ENCODE measurements around the gene WNT8B. TPM values are rescaled to one million over a fixed set of nuclear protein-coding genes. Genes with fewer than 3 reads are reported as not detected.
A peak's percentile ranks its signal among the peaks of the same experiment; 100 is the strongest.

WNT8B gene
- polyA plus RNA-seq, 6 donors from 2014 or later = 0.17 TPM; not detected in 5

DNA sequence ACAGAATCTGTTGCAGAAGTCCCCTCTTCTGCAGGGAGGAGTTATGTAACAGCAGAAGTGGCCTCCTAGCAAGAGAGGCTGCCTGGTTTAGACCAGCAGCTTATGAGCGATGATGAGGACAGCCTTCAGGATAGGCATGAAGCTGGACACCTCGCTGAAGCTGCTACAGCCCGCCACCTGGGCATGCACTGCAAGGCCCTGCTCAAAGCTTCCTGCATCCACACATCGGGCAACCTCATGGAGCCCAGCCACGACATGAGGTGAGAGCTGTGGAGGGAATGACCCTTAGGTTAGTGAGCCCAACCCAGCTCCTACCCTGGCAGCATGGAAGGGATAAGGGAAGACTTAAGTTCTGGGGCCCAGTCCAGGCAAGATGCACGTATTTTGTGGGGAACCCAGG, 24.7 kb downstream of the WNT8B start:
- Mint-ChIP-seq H3K27ac (no peak overlapping the region), H3K27me3 (peaks cover 0 to 11% (median 6%) of the 10 kb centered on the region in 3 donors), H3K36me3 (peaks cover 23 to 27% of the 10 kb centered on the region in 2 donors), H3K4me1 (peaks cover 6 to 8% (median 7%) of the 10 kb centered on the region in 3 donors), H3K9me3 (no peaks in the 10 kb centered on the region), H3K4me3 (no peak overlapping the region)
- no peak for ATAC-seq (ENCODE audit: low read depth in 2 of 2)
- no peak for DNase-seq

DNA sequence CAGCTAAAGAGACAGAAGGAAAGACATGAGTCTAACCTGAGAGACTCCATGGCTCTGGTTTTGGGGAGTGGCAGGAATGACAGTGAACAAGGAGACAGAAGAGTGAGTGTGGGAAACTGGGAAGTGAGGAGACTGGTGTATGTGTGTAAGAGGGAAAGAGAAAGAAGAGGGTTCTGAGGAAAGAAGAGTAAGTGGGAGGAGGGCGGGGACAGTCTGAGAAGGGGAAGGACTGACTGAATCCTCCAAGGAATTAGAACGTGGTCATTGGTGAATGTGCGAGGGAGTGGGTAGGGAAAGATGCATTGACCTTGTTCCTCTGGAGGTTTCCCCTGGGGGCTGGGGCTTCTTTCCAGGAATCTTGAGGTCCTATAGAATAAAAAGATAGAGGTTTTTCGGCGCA, 26.6 kb downstream of the WNT8B start:
- Mint-ChIP-seq H3K9me3 (no peaks in the 10 kb centered on the region), H3K27ac (peak overlapping the region in 1 of 6 donors; percentile 37), H3K4me1 (no peaks in the 10 kb centered on the region), H3K27me3 (no peaks in the 10 kb centered on the region), H3K36me3 (peaks cover 28 to 36% of the 10 kb centered on the region in 2 donors), H3K4me3 (no peak overlapping the region)
- ATAC-seq (ENCODE audit: low read depth in 2 of 2) (no peak), DNase-seq (no peak)

DNA sequence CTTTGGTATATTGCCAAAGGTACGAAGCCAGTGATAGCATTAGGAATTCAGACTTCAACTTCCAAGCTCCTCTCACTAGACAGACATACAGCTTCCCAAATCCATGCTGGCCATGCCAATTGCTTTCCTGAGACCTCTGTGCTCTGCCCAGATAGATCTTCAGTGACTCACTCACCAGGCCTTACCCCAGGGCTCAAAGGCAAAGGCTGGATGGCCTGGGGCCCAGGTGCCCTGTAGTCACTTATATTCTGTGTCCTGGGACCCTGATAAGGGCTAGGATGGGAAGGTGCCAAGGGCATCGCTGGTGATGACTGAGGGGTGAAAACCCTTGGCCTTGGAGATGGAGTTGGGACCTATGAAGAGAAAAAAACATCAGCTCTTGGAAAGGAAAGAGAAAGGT, 27.7 kb downstream of the WNT8B start:
- H3K9me3 Mint-ChIP-seq = no peaks in the 10 kb centered on the region
- no peak overlapping the region for H3K27ac Mint-ChIP-seq
- H3K27me3 Mint-ChIP-seq = no peaks in the 10 kb centered on the region
- no peaks in the 10 kb centered on the region for H3K4me1 Mint-ChIP-seq
- no peak for ATAC-seq (ENCODE audit: low read depth in 2 of 2)
- H3K36me3 Mint-ChIP-seq = peaks cover 28 to 38% of the 10 kb centered on the region in 2 donors
- DNase-seq = no peak
- H3K4me3 Mint-ChIP-seq = no peak overlapping the region

DNA sequence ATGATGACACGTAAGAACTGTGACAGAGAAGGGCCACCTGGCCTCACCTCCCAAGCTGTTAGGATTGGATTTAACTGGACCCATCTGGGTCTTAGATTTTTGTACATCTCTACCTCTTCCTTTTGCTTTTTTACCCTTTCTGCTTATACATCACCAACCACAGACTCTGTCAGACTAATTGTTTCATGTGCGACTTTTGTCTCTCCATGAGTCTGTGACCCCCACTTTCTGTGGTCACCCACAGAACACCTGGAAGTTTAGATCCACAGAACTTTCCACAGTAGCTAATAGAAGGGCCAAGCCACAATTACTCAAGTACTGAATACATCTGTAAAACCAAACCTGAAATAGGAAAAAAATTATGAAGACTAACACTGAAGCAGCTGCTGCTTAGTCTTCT, 33.8 kb downstream of the WNT8B start:
- Mint-ChIP-seq H3K4me1 (no peaks in the 10 kb centered on the region), H3K4me3 (no peak overlapping the region), H3K9me3 (no peaks in the 10 kb centered on the region), H3K27me3 (no peaks in the 10 kb centered on the region), H3K27ac (no peak overlapping the region), H3K36me3 (peaks cover 21 to 32% of the 10 kb centered on the region in 2 donors)
- DNase-seq = no peak
- no peak for ATAC-seq (ENCODE audit: low read depth in 2 of 2)

DNA sequence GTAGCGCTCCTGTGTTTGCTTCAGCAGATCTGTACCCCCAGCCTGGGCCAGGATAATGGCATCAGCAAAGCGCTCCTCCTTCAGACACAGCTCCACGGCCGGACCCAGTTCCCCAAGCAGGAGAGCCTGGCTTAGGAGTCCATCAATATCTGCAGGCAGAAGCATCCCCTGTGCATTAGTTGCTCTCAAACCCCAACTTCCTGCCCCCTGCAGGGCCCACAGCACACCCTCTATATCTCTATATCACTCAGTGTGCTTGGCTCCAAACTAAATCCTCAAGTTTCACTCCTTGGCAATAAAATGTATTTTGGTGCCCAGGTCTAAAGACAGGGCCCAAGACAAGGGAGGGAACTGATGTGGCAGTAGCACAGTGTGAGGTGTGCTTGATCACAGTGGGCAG, 35.2 kb downstream of the WNT8B start:
- no peaks in the 10 kb centered on the region for H3K4me1 Mint-ChIP-seq
- peaks cover 24 to 36% of the 10 kb centered on the region in 2 donors for H3K36me3 Mint-ChIP-seq
- no peak overlapping the region for H3K27ac Mint-ChIP-seq
- H3K27me3 Mint-ChIP-seq = no peaks in the 10 kb centered on the region
- ATAC-seq (ENCODE audit: low read depth in 2 of 2) (no peak), DNase-seq (no peak)
- no peak overlapping the region for H3K4me3 Mint-ChIP-seq
- H3K9me3 Mint-ChIP-seq = no peaks in the 10 kb centered on the region

DNA sequence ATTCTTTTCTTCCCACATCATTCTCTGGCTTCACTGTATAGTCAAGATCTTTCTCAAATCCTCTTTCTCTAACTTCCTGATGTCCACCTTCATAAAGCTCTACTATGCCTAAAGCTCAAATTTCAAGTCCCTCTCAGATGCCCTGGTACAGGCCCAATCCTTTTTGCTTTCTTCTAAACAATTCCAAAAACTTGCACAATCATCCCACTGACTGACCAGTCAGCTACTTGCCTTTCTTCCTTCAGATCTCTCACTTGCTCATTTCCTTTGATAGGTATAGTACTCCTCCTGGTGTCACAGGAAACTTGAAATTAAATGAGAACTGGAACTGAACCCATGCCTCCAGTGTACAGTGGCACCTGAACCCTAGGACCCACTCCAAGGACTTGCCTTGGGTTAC, 38.6 kb downstream of the WNT8B start:
- Mint-ChIP-seq H3K4me1 (no peaks in the 10 kb centered on the region), H3K27ac (no peak overlapping the region), H3K9me3 (peaks cover 0 to 1% (median 0%) of the 10 kb centered on the region in 7 donors), H3K4me3 (no peak overlapping the region), H3K27me3 (no peaks in the 10 kb centered on the region), H3K36me3 (peaks cover 25 to 41% of the 10 kb centered on the region in 2 donors)
- ATAC-seq (ENCODE audit: low read depth in 2 of 2) (no peak), DNase-seq (no peak)

DNA sequence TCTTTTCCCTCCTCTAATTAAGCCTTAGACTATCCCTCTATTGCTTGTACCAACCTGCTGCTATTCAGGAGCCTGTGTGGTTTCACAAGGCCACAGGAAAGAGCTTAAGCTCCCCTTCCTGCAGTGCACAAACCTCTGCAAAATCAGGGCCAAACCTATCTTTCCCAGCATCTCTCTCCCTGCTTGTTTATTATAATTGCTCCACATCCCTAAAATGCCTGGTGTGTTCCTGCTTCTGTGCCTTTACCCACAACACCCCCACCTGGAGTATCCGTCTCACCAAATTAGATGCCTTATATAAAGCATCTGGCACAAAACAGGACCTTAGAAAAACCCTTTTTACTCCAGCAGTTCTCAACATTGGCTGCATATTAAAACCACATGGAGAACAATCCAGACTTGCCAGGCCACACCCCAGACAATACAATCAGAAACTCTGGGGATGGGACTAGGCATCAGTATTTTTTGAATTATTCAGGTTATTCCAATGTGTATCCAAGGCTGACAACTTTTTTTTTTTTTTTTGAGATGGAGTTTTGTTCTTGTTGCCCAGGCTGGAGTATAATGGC, 40.2 kb downstream of the WNT8B start:
- Mint-ChIP-seq H3K27ac (peak overlapping the region in 1 of 6 donors; percentile 48), H3K36me3 (peaks cover 31 to 33% of the 10 kb centered on the region in 2 donors)

DNA sequence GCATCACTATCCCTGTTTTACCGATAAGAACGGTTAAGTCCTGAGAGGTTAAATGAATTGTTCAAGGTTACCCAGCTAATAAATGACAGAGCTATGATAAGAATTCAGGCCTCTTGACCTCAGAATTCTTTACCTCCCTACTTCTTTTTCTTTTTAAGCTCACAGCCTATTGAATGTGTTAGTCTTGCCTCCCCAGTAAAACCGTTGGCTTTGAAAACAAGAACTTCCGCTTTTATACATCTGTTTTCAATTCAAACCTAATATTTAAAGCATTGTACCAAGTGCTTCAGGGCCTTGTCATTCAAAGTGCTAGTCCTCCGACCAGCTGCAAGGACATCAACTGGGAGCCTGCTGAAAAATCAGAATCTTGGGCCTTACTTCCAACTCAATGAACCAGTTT, 41.3 kb downstream of the WNT8B start:
- Mint-ChIP-seq H3K4me1 (no peaks in the 10 kb centered on the region), H3K4me3 (no peak overlapping the region), H3K9me3 (peaks cover 0 to 1% (median 0%) of the 10 kb centered on the region in 7 donors), H3K27me3 (no peaks in the 10 kb centered on the region), H3K36me3 (peaks cover 30 to 37% of the 10 kb centered on the region in 2 donors), H3K27ac (no peak overlapping the region)
- DNase-seq = no peak
- ATAC-seq (ENCODE audit: low read depth in 2 of 2) = no peak

More for the DNA sequence above, 40.2 kb downstream of the WNT8B start:
- H3K4me3 Mint-ChIP-seq = no peak overlapping the region
- DNase-seq (no peak), ATAC-seq (ENCODE audit: low read depth in 2 of 2) (no peak)
- H3K4me1 Mint-ChIP-seq = no peaks in the 10 kb centered on the region
- peaks cover 0 to 1% (median 0%) of the 10 kb centered on the region in 7 donors for H3K9me3 Mint-ChIP-seq
- no peaks in the 10 kb centered on the region for H3K27me3 Mint-ChIP-seq

DNA sequence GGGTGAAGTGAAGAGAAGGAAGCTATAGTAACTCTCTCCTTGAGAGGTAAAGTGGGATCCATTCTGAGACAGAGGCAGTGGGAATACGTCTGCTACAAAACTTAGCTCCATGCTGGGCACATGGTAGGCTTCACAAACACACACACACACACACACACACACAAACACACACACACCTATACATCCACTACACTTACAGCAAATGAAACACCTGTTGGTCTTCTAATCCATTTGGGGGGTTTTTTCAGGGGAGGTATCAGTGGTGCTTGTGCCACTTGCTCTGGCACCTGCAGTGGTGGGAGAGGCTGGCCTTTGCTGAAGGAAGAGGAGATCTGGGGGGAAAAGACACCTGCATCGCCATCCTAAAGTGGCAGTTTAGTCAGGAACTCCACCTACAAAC, 42.4 kb downstream of the WNT8B start:
- H3K36me3 Mint-ChIP-seq = peaks cover 22 to 30% of the 10 kb centered on the region in 2 donors
- ATAC-seq (ENCODE audit: low read depth in 2 of 2) (no peak), DNase-seq (no peak)
- H3K9me3 Mint-ChIP-seq = peaks cover 0 to 1% (median 0%) of the 10 kb centered on the region in 7 donors
- H3K27me3 Mint-ChIP-seq = no peaks in the 10 kb centered on the region
- no peak overlapping the region for H3K4me3 Mint-ChIP-seq
- no peaks in the 10 kb centered on the region for H3K4me1 Mint-ChIP-seq
- H3K27ac Mint-ChIP-seq = no peak overlapping the region

DNA sequence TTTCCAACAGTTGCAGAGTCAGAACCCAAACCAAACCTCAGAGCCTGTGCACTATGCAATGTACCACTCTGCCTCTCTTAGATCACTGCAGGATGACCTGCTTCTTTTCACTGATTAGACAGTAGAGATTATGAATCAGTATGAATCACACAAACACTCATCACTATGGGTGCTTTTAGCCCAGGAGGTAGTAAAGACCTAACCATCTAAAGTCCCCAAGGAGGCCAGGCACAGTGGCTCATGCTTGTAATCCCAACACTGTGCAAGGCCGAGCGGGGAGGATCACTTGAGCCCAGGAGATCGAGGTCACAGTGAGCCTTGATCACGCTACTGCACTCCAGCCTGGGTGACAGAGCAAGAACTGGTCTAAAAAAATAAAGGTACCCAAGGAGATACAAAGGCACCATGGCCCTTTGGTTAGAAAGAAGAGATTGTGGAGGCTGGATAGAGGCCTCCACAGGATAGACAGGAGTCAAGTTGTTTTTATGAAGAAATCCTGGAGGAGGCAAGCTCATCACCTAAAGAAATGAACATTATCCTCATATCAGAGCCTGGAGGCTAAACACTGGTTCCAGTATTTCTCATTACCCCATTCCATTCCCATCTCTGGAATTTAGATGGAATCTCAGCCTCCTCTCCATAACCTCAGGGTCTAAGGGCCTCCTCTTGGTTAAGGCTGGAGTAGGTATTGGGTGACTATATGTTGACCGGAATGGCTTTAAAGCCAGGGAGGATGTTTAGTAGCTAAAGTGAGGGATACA, 44.0 kb downstream of the WNT8B start:
- no peaks in the 10 kb centered on the region for H3K27me3 Mint-ChIP-seq
- no peaks in the 10 kb centered on the region for H3K4me1 Mint-ChIP-seq
- no peak for DNase-seq
- peaks cover 0 to 1% (median 0%) of the 10 kb centered on the region in 7 donors for H3K9me3 Mint-ChIP-seq
- peaks cover 13 to 23% of the 10 kb centered on the region in 2 donors for H3K36me3 Mint-ChIP-seq
- ATAC-seq (ENCODE audit: low read depth in 2 of 2) = no peak
- H3K4me3 Mint-ChIP-seq = no peak overlapping the region
- no peak overlapping the region for H3K27ac Mint-ChIP-seq

DNA sequence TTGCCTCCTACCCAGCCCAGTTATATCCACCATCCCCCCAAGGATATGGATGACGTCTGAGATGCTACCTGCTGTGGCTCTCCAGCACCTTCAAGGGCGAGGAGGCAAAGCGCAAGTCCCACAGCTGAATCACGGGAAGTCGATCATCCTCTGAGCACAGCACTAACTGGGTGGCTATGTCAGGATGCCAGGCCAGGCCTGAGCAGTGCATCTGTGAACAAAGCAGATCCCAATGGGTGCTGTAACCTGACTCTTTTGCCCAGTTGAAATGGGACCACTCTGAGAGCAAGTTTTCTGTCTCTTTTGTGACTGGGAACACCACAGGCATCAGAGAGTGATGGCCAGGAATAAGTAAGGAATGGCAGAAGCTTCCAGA, 44.5 kb downstream of the WNT8B start:
- Mint-ChIP-seq H3K4me1 (no peaks in the 10 kb centered on the region), H3K36me3 (peaks cover 11 to 22% of the 10 kb centered on the region in 2 donors)
- no peak for DNase-seq

DNA sequence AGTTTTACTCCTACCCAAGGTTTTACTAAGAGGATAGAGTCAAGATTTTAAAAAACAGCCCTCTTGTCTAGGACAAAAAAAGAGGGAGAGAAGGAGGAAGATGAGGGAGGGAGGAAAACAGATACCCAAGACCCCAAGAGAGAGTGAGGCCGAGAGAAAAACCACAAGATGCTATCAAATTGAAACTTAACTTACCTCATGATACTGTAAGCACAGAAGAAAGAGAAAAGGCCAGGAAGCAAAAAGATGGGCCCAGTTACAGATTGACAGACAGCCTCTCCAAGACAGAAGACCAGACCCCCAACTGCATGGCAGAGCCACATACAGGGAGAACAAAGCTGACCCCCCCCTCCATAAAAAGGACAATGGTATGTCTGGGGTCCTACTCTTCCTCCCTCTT, 45.5 kb downstream of the WNT8B start:
- Mint-ChIP-seq H3K27ac (peak overlapping the region in 1 of 6 donors; percentile 74), H3K9me3 (peaks cover 0 to 1% (median 0%) of the 10 kb centered on the region in 7 donors), H3K4me3 (no peak overlapping the region), H3K27me3 (no peaks in the 10 kb centered on the region), H3K36me3 (peaks cover 11 to 25% of the 10 kb centered on the region in 2 donors), H3K4me1 (no peaks in the 10 kb centered on the region)
- no peak for ATAC-seq (ENCODE audit: low read depth in 2 of 2)
- DNase-seq = no peak

More for the DNA sequence above, 44.5 kb downstream of the WNT8B start:
- Mint-ChIP-seq H3K27me3 (no peaks in the 10 kb centered on the region), H3K27ac (no peak overlapping the region), H3K4me3 (no peak overlapping the region), H3K9me3 (peaks cover 0 to 1% (median 0%) of the 10 kb centered on the region in 7 donors)
- ATAC-seq (ENCODE audit: low read depth in 2 of 2) = no peak

DNA sequence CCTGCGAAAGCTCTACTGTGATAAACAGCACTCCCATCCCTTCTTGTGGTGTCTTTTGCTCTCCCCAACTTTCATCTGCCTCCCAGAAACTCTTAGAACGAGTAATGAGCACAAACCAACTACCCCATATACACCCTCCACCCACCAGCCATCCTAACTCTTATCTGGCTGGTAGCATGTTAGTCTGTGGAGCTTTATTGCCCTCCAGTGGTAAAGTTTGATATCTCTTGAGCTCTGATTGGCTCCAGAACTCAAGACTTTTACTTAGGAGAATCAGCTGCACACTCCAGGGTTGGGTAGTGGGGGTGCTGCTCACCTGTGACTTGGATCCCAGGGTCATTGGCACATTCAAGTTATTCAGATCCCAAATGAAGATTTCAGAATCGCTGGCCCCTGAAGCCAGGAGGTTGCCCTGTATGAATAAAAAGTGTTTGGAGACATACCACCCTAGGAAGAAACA, 45.9 kb downstream of the WNT8B start:
- no peaks in the 10 kb centered on the region for H3K27me3 Mint-ChIP-seq
- peaks cover 0 to 1% (median 0%) of the 10 kb centered on the region in 7 donors for H3K9me3 Mint-ChIP-seq
- peak; percentile 60 to 65 for ATAC-seq (ENCODE audit: low read depth in 2 of 2)
- DNase-seq = peak; percentile 12
- H3K4me3 Mint-ChIP-seq = no peak overlapping the region
- no peaks in the 10 kb centered on the region for H3K4me1 Mint-ChIP-seq
- H3K27ac Mint-ChIP-seq = peak overlapping the region in 1 of 6 donors; percentile 82
- H3K36me3 Mint-ChIP-seq = peaks cover 11 to 25% of the 10 kb centered on the region in 2 donors

DNA sequence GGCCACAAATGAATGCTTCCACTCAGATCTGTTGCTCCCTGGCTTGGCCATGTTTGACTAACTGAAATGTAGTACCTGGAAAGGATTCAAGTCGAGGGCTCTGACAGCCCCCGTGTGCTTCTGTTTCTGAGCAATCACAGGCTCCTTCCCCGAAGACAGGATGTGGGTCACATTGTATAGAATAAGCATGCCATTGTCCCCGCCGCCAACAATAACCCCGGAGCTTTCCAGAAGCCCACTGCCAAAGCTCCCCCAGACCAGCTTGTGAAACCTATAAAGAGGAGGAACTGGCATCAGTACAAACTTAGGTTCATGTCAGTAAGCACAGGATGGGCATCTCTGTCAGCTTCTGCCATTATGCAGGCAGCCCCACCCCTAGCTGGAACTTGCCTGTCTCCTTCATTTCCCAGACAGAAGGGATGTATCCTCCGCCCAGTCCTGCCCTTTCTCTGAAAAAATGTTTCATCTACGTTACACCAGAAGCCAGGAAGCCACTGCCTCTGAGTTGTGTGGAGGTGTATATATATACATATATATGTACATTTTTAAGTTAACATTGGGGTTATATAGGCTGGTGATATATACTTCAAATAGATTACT, 46.5 kb downstream of the WNT8B start:
- H3K4me1 Mint-ChIP-seq = no peaks in the 10 kb centered on the region
- ATAC-seq (ENCODE audit: low read depth in 2 of 2) (no peak), DNase-seq (no peak)
- H3K36me3 Mint-ChIP-seq = peaks cover 11 to 25% of the 10 kb centered on the region in 2 donors
- no peak overlapping the region for H3K4me3 Mint-ChIP-seq
- peaks cover 0 to 1% (median 0%) of the 10 kb centered on the region in 7 donors for H3K9me3 Mint-ChIP-seq
- no peak overlapping the region for H3K27ac Mint-ChIP-seq
- H3K27me3 Mint-ChIP-seq = no peaks in the 10 kb centered on the region
